Putamen (tissue), 1 donor: ENCODE results near the gene DCLK2.
A peak's percentile ranks its signal among the peaks of the same experiment; 100 is the strongest.

Experiments used
- DNase-seq: peaks from one replicate; pipeline ENCODE4 v3.0.0-alpha.2; 2016; ENCODE audit warnings: low spot score

DCLK2 gene

GRCh38 chr4:150078041-150078578 lies at the start of gene DCLK2:
Gene DCLK2, plus strand, starts transcription at chr4:150078445. Its CDS starts 583 bp downstream, at chr4:150079028.
- peak; percentile 81 for DNase-seq

DNA sequence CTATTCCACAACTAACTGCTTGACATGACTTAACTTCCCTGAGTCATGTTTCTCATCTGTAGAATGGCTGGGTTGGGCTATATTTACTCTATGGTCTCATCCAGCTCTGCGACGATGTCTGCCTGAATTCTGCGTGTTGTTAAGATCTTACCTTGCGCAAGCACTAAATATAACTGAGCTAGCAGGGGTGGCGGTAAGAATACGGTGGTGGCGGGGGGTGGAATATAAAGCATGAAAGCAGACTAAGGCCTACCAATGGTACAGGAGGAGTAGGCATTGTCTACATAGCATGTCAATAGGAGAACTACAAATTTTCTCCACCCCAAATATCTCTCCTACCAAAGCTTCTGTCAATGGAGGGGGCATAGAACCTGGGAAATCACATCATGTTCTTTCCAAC lies 45.7 kb upstream of the DCLK2 start:
- peak; percentile 67 for DNase-seq

GRCh38 chr4:150033081-150033480 lies 45.2 kb upstream of the DCLK2 start:
- DNase-seq: no peak

DNA sequence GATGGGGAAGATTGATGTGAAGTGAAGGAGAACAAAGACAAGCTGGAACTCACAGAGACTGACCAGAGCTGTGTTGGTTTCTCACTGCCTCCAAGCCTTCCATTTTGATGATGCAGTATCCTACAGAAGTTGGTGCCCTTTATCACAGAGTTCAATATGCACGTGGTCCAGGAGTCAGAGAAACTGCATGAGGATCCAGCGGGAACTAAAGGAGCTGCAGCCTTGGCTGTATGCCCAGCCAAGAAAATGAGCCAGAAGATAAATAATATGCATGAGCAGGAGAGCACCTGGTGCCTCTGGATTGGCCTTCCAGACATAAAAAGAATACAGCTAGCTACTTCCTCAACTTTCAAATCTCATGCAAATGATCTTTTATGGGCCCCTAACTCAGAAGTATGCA lies 44.3 kb upstream of the DCLK2 start:
- no peak for DNase-seq

DNA sequence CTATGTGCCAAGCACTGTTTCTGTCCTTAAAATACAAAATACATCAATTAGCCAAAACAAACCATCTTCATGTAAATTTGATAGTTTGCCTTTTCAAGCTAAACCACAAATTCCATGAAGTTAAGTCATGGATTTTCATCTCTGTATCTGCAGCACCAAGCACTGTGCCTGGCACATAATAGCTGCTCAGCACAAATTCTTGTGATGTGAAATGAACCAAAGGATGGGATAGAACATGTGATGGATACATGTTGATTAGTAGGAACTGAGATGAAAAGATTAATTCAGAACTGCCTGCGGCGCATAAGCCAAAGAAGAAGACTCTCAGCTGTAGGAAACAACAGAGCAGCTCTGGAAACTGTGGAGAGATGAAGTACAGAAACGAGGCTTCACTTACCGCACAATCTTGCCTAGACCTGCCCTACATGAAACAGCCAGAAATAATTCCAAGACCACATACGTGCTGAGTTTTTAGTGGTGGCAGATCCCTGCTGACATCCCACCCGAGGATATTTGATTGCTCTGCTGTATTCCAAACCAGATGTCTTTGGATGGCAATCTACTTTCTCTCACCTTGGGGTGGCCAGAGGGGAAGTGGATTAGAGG lies 40.9 kb upstream of the DCLK2 start:
- no peak for DNase-seq

- DNase-seq: no peak
Measured at GRCh38 chr4:150038335-150039076, 39.7 kb upstream of the DCLK2 start.

DNA sequence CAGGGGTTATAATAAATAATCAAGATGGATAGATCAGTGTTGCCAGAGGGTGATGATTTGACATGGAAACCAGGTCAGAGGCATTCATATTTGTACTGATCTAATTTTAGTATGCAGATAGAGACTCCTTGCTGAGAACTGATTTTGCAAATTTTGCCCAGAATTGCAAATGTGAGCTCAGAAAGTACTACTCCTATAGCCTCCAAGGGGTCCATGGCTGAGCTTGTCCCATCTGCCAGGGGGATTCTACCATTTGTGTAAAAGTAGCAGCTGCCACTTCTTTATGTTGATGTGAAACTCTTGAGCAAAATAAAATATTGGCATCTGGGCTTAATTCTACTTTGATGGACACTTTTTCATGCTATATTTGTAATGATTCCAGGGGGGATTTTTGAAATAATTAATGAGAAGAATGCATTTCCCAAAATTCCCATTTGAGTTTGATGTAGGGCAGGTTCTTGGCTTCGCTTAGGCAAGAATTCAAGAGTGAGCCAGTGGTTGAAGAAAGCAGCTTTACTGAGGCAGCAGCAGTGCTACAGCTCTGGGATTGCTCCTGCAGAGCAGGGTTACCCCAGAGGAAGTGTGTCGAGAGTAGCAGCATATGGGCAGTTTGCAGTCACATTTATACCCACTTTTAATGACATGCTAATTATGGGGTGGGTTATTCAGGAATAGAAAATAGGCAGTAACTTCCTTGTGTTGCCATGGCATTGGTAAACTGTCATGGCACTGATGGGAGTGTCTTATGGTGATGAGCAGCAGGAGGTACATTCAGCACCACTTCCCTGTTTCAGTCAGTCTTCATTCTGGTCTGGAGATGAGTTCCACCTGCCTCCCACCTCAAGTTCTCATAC lies 38.7 kb upstream of the DCLK2 start:
- DNase-seq: no peak

GRCh38 chr4:150044517-150044916 lies 33.7 kb upstream of the DCLK2 start:
- no peak for DNase-seq

DNA sequence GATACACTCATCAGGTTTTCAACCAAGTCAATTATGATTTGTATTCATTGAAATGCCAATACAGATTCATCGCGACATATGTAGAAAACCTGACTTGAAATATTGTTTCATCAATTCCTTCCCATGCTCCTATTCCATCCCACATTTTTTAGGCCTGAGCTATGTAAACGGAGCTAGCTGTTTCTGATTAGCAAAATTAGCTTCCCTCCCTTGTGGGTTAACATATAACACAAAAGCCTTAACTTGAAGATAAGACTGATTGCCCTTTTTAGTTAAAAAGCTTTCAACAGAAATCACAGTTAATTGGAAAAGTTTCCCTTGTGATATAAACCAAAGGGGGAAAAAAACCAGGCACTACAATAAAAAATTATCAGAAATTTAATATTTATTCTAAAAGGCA lies 32.8 kb upstream of the DCLK2 start:
- no peak for DNase-seq

DNA sequence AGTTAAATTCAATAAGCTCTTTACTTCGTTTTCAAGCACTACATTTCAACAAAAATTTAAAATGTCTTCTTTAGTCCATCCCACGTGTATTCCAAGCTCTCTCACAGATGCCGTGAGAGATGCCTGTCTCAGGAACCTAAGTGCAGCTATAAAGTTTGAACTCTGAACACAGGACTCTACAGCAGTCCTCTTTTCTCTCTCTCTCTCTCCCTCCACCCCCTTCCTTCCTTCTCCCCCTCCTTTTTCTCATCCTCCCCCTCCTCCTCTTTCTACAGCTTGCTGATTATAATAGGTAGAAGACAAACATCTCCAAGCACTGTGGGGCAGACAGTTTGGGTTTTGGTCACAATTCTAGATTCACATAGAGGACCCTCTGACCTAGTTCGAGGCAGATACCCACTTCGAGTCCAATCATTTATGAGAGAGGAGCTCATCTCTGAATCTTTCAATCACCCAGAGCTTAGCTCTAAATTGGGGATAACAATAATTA lies 31.5 kb upstream of the DCLK2 start:
- DNase-seq: no peak

- no peak for DNase-seq
Measured at GRCh38 chr4:150047546-150047945, 30.7 kb upstream of the DCLK2 start.

GRCh38 chr4:150049682-150050081 lies 28.6 kb upstream of the DCLK2 start:
- DNase-seq: no peak

GRCh38 chr4:150050566-150050965 lies 27.7 kb upstream of the DCLK2 start:
- peak; percentile 69 for DNase-seq

DNA sequence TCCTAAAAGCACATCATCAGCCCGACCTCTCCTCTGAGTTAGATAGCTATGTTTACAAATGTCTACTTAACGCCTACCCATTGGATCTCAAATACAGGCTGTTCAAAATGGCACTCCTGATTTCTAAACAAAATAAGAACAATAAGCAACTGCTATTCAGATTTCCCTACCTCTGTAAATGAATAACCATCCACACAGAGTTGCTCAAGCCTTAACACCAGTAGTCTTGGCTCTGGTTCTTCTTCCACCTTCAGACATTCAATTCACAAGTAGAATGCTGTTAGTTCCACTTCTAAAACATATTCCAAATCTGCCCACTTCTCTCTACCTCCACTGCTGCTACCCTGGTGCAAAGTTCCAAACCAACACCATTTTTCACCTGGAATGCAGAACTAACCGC lies 27.1 kb upstream of the DCLK2 start:
- DNase-seq: no peak

DNA sequence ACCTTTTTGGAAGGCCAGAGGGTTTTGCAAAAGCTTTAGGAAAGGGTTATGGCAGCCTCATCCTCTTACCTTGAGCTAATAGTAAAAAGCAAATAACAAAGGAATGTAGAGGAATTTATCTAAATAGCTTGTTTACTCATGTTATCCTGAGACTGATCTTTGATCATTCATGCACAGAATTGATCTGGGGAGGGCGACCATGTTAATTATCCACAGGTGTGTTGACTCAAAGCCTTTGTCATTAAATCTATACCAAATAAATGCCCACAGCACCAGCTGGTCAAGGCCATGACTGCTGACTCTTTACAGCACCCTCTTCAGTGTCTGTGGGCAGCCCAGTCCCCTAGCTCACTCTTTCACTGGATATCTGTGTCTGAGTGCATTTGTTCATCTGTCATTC lies 22.8 kb upstream of the DCLK2 start:
- DNase-seq: no peak

- DNase-seq: no peak
Measured at GRCh38 chr4:150056569-150056968, 21.7 kb upstream of the DCLK2 start.

DNA sequence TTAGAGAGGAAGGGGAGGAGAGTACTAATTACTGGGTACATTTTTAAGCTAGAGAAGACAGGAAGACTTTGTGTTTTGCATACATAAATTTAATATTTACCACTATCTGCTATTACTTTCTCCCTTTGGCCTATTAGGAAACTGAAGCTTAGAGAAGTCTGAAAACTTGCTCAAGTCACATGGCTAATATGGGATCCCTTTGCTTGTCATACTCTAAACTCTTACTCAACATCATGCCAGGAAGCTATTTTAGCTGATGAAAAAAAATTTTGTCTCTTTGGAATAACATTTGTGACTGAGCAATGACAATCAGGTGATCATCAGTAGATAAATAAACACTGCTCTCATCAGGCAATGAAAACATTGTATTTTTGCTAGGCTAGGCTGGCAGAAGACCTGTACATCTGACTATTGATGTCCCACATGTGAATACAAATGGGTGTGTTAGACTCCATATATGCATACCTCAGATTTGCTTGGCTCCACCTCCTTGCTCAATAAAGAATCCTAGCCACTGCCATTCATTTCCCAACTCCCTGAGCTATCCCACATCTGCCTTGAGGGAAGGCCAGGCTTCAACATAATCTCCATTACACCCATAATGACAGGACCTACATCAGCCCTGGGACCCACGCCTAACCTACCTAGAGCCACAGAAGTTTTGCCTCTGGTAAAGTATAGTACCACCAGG lies 17.0 kb upstream of the DCLK2 start:
- DNase-seq: no peak

DNA sequence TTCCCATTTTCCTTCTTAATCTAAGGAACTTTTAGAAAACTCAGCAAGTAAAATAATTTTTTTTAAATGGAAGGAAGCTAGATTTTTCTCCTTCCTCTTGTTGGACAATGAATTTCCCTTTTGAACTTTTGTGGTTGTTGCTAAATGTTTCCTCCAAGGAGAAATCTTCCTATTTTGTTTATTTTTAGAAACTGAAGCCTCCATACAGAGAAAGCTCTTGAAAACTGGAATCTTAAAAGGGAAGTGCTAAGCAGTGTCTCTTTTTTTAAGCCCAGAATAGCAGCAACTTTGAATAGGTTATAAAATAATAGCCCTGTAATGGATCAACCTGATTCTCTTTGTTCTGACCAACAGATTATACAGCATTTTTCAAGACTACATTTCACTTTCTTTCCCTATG lies 15.1 kb upstream of the DCLK2 start:
- DNase-seq: no peak

GRCh38 chr4:150065740-150066139 lies 12.5 kb upstream of the DCLK2 start:
- no peak for DNase-seq

- DNase-seq: no peak
Measured at GRCh38 chr4:150067859-150068258, 10.4 kb upstream of the DCLK2 start.

- DNase-seq: no peak
Measured at GRCh38 chr4:150068300-150068960, 9.8 kb upstream of the DCLK2 start.
